ENCODE results near the gene C17orf107. TPM values are rescaled to one million over a fixed set of nuclear protein-coding genes. Genes with fewer than 3 reads are reported as not detected.

Gene C17orf107
- total RNA-seq, 4 donors from 2014 or later = 0.90 to 2.0 (median 1.3) TPM

- no peak overlapping the region for H3K4me3 ChIP-seq
- no peaks in the 10 kb centered on the region for H3K9me3 ChIP-seq
- no peak overlapping the region for H3K27ac ChIP-seq
- peaks cover 0 to 25% (median 8%) of the 10 kb centered on the region in 4 donors for H3K4me1 ChIP-seq
- no peaks in the 10 kb centered on the region for H3K27me3 ChIP-seq
- 68 to 79% methylated on average over 10 of the region's 16 CpGs for WGBS, 2 donors
- H3K36me3 ChIP-seq = peaks cover 0 to 36% (median 4%) of the 10 kb centered on the region in 3 donors
- no peak for DNase-seq (ENCODE audit: low spot score in 2 of 2)
- TF ChIP-seq CTCF (IDR thresholded peaks at IDR 0.05) = no peak
- no peak for TF ChIP-seq POLR2A (IDR thresholded peaks at IDR 0.05)
- no peak for TF ChIP-seq EP300 (IDR thresholded peaks at IDR 0.05)
Observed at GRCh38 chr17:4933646-4934045, 34.3 kb downstream of the C17orf107 start.

- H3K27ac ChIP-seq = peak overlapping the region in 1 of 4 donors; percentile 32
- peaks cover 0 to 32% (median 14%) of the 10 kb centered on the region in 4 donors for H3K4me1 ChIP-seq
- no peak for DNase-seq (ENCODE audit: low spot score in 2 of 2)
- WGBS, 2 donors = 29 to 38% methylated on average over 14 of the region's 14 CpGs
- H3K27me3 ChIP-seq = no peaks in the 10 kb centered on the region
- no peak overlapping the region for H3K4me3 ChIP-seq
- TF ChIP-seq POLR2A (IDR thresholded peaks at IDR 0.05) = no peak
- TF ChIP-seq CTCF (IDR thresholded peaks at IDR 0.05) = no peak
- no peak for TF ChIP-seq EP300 (IDR thresholded peaks at IDR 0.05)
- H3K9me3 ChIP-seq = no peaks in the 10 kb centered on the region
- peaks cover 0 to 32% (median 4%) of the 10 kb centered on the region in 3 donors for H3K36me3 ChIP-seq
Observed at GRCh38 chr17:4934173-4934979, 35.0 kb downstream of the C17orf107 start.

GRCh38 chr17:4935650-4936049 is 36.3 kb downstream of the C17orf107 start:
- Histone ChIP-seq H3K27me3 (no peaks in the 10 kb centered on the region), H3K4me1 (peaks cover 0 to 33% (median 15%) of the 10 kb centered on the region in 4 donors), H3K9me3 (no peaks in the 10 kb centered on the region), H3K4me3 (no peak overlapping the region), H3K27ac (no peak overlapping the region), H3K36me3 (peaks cover 0 to 32% (median 4%) of the 10 kb centered on the region in 3 donors)
- TF ChIP-seq CTCF (IDR thresholded peaks at IDR 0.05) (no peak), EP300 (IDR thresholded peaks at IDR 0.05) (no peak), POLR2A (IDR thresholded peaks at IDR 0.05) (no peak)
- no peak for DNase-seq (ENCODE audit: low spot score in 2 of 2)

GRCh38 chr17:4936436-4936835 is 37.1 kb downstream of the C17orf107 start:
- TF ChIP-seq CTCF (IDR thresholded peaks at IDR 0.05) (no peak), EP300 (IDR thresholded peaks at IDR 0.05) (no peak), POLR2A (IDR thresholded peaks at IDR 0.05) (no peak)
- Histone ChIP-seq H3K36me3 (peaks cover 0 to 32% (median 4%) of the 10 kb centered on the region in 3 donors), H3K9me3 (no peaks in the 10 kb centered on the region), H3K4me1 (peaks cover 0 to 41% (median 21%) of the 10 kb centered on the region in 4 donors), H3K27me3 (no peaks in the 10 kb centered on the region), H3K27ac (no peak overlapping the region), H3K4me3 (no peak overlapping the region)
- no peak for DNase-seq (ENCODE audit: low spot score in 2 of 2)
- 79 to 87% methylated on average over 3 of the region's 3 CpGs for WGBS, 2 donors

GRCh38 chr17:4937553-4937952 is 38.2 kb downstream of the C17orf107 start:
- H3K4me1 ChIP-seq = peaks cover 0 to 52% (median 26%) of the 10 kb centered on the region in 4 donors
- no peak overlapping the region for H3K27ac ChIP-seq
- no peak for DNase-seq (ENCODE audit: low spot score in 2 of 2)
- no peak overlapping the region for H3K4me3 ChIP-seq
- 91 to 92% methylated on average over 16 of the region's 16 CpGs for WGBS, 2 donors
- peaks cover 0 to 42% (median 4%) of the 10 kb centered on the region in 3 donors for H3K36me3 ChIP-seq
- TF ChIP-seq CTCF (IDR thresholded peaks at IDR 0.05) (no peak), POLR2A (IDR thresholded peaks at IDR 0.05) (no peak), EP300 (IDR thresholded peaks at IDR 0.05) (no peak)
- H3K9me3 ChIP-seq = no peaks in the 10 kb centered on the region
- H3K27me3 ChIP-seq = no peaks in the 10 kb centered on the region
